A673 (cell line): ENCODE results near the gene MBLAC1.

Experiments
- EZH2 ChIP-seq: fragments of 200-600 bp; sonication (generic); IDR thresholded peaks from 2 replicates; pipeline ENCODE4 v1.6.1; 2017; ENCODE audit warnings: borderline replicate concordance, low read depth, mild to moderate bottlenecking, mixed read lengths, antibody characterized with exemption, low read length; ENCODE audit not compliant: poor library complexity, severe bottlenecking
- TF ChIP-seq, protein P1 (sequence below): fragments of 300-800, 200-600 bp; sonication (generic); conservative IDR thresholded peaks from 2 replicates; pipeline ENCODE4 v1.5.1; 2017; ENCODE audit warnings: low read depth, mild to moderate bottlenecking, antibody characterized with exemption, low read length, moderate library complexity, mixed read lengths

DNA sequence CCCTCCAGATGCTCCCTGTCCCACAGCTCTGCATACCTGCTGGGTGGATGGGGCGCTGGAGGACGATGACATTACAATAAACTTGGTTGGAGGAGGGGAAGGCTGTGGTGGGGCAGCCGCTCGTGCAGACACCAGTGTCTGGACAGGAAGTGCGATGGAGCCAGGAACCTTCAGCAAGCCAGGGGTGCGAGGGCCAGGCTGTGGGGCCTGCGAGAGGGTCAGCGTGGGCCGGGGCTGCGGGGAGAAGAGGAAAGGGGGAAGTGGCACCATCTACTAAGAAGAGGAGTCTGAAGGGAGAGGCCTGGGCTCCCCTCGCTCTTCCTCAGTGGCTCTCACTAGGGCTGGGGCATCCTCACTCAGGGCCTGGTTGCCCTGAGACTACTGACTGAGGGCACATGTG lies 18.9 kb upstream of the MBLAC1 start:
- no peak for TF ChIP-seq EZH2
- TF ChIP-seq, protein P1, sequence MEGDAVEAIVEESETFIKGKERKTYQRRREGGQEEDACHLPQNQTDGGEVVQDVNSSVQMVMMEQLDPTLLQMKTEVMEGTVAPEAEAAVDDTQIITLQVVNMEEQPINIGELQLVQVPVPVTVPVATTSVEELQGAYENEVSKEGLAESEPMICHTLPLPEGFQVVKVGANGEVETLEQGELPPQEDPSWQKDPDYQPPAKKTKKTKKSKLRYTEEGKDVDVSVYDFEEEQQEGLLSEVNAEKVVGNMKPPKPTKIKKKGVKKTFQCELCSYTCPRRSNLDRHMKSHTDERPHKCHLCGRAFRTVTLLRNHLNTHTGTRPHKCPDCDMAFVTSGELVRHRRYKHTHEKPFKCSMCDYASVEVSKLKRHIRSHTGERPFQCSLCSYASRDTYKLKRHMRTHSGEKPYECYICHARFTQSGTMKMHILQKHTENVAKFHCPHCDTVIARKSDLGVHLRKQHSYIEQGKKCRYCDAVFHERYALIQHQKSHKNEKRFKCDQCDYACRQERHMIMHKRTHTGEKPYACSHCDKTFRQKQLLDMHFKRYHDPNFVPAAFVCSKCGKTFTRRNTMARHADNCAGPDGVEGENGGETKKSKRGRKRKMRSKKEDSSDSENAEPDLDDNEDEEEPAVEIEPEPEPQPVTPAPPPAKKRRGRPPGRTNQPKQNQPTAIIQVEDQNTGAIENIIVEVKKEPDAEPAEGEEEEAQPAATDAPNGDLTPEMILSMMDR, result no peak
